Hepatic stellate cell (primary cell): Measurements from ENCODE around the gene RTEL1.
"Not testable (repeated sequence)": the region's sequence is repeated elsewhere in the genome, so short reads cannot be mapped to it uniquely, and the experiment has no call there.

ENCODE experiments used
- DNase-seq: peaks from one replicate; pipeline ENCODE4 v3.0.0; 2011; ENCODE audit warnings: low spot score

The RTEL1 gene

GRCh38 chr20:63671695-63672094 lies 13.6 kb downstream of the RTEL1 start:
- DNase-seq: not testable (repeated sequence)

DNA sequence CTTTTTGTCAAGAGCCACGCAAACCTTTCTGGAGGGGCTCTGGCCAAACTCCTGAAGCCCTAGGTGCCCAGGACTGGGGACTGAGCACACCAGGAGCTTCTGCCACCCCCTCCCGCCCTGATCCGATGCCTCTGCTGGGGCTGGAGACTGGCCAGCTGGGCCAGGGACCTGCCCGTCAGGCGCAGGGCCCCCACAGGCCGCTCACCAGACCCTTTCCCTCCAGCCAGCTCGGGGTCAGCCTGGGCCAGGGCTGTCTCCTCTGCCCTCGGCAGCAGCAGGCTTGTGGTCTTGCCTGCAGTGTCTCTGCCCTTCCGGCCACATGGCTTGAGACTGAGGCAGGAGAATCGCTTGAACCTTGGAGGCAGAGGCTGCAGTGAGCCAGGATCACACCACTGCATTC lies 14.6 kb downstream of the RTEL1 start:
- no peak for DNase-seq

DNA sequence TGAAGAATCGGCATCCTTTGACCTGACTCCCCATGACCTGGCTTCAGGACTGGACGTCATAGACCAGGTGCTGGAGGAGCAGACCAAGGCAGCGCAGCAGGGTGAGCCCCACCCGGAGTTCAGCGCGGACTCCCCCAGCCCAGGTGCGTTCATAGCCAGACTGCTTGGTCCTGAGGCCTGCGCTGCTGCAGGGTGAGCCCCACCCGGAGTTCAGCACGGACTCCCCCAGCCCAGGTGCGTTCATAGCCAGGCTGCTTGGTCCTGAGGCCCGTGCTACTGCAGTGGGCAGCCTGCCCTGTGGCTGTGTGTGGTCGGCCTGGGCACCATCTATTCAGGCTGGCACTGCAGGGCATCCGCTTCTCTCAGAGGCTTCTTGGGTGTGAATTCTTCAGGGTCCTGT lies 15.8 kb downstream of the RTEL1 start:
- DNase-seq: no peak

GRCh38 chr20:63675681-63676368 lies 17.7 kb downstream of the RTEL1 start:
- no peak for DNase-seq

GRCh38 chr20:63678071-63678470 lies 20.0 kb downstream of the RTEL1 start:
- no peak for DNase-seq

GRCh38 chr20:63678667-63679465 lies 20.8 kb downstream of the RTEL1 start:
- DNase-seq: no peak

DNA sequence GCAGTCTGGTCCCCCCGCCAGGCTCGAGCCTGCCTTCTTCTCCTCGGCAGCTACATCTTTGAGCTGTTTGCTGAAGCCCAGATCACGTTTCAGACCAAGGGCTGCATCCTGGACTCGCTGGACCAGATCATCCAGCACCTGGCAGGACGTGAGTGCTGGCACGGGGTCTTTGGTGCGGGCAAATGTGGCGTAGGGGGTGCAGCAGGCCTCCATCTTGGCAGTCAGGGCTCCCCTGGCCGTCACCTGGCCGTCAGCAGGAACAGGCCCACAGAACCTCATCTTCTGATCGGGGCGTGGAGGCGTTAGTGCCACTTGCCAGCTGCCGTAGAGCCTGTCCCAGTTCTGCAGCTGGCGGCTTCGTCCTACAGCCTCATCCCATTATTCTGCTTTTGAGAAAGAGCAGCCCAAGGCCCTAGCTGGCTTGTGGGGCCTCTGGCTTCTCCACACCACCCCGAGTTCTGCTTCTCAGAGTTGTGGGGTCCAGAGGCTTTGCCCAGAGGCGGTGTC lies 21.7 kb downstream of the RTEL1 start:
- no peak for DNase-seq

- DNase-seq: no peak
Measured at GRCh38 chr20:63680427-63680826, 22.3 kb downstream of the RTEL1 start.

- DNase-seq: no peak
Measured at GRCh38 chr20:63680857-63681608, 22.9 kb downstream of the RTEL1 start.

- DNase-seq: no peak
Measured at GRCh38 chr20:63681609-63682142, 23.6 kb downstream of the RTEL1 start.

DNA sequence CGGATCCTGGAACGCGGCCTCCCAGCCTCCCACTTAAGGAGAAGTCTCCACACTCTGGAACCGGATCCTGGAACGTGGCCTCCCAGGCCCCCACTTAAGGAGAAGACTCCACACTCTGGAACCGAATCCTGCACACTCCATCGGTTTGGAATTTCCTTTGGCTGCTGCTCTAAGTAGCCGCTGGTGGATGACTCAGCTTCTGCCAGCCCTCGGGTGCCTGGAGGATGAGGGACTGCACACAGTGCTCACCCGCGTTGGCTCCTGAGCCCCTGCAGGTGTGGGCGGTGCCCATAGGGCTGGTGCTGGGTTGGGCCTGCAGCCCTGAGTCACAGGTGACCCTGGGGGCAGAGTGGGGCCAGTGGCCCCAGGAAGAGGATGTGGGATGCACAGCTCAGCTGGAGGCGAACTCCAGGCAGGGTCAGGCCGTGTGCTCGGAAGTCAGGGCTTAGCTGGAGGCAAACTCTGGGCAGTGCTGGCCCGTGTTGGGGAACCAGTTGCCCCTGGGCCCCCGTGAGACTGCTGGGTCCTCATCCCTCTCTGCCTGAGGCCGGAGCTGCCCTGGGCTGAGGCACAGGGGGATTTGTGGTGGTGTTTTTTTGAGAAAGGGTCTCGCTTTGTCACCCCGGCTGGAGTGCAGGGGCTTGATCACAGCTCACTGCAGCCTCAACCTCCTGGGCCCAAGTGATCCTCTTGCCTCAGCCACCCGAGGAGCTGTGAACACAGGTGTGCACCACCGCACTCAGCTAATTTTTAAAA lies 24.4 kb downstream of the RTEL1 start:
- peak; percentile 95 for DNase-seq

GRCh38 chr20:63685269-63686026 lies 27.3 kb downstream of the RTEL1 start:
- DNase-seq: no peak

GRCh38 chr20:63686094-63686491 lies 28.0 kb downstream of the RTEL1 start:
- DNase-seq: no peak

GRCh38 chr20:63686492-63687321 lies 28.6 kb downstream of the RTEL1 start:
- peak; percentile 96 for DNase-seq

GRCh38 chr20:63687419-63688178 lies 29.5 kb downstream of the RTEL1 start:
- DNase-seq: no peak

DNA sequence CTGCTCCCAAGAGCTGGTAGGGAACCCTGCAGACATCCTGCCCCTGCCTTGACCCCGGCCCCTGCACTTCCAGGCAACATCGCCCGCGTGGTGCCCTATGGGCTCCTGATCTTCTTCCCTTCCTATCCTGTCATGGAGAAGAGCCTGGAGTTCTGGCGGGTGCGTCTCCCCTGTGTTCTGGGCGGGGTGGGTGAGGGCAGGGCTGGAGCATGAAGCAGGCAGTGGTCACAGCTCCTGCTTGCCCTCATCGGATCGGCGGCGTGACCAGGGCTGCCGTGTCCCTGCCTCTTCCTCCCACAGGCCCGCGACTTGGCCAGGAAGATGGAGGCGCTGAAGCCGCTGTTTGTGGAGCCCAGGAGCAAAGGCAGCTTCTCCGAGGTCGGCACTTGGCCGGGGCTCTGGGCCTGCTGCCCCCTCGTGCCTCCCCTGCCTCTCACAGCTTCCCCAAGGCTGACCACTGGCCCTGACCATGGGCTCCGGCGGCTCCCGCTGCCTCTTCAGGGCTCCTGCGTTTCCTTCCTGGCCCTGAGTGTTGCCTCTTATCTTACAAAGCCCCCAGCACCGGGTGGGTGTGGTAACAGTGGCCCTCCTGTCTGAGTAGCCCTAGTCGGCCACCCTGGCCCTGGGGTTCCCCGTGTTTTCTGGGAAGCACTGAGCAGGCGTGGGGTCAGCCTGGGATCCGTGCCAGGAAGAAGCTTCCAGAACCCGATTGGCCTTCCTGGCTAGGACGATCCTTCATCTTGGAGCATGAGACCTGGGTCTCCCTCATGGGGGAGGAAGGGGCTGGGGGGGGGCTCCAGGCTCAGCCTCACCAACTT lies 30.3 kb downstream of the RTEL1 start:
- no peak for DNase-seq

DNA sequence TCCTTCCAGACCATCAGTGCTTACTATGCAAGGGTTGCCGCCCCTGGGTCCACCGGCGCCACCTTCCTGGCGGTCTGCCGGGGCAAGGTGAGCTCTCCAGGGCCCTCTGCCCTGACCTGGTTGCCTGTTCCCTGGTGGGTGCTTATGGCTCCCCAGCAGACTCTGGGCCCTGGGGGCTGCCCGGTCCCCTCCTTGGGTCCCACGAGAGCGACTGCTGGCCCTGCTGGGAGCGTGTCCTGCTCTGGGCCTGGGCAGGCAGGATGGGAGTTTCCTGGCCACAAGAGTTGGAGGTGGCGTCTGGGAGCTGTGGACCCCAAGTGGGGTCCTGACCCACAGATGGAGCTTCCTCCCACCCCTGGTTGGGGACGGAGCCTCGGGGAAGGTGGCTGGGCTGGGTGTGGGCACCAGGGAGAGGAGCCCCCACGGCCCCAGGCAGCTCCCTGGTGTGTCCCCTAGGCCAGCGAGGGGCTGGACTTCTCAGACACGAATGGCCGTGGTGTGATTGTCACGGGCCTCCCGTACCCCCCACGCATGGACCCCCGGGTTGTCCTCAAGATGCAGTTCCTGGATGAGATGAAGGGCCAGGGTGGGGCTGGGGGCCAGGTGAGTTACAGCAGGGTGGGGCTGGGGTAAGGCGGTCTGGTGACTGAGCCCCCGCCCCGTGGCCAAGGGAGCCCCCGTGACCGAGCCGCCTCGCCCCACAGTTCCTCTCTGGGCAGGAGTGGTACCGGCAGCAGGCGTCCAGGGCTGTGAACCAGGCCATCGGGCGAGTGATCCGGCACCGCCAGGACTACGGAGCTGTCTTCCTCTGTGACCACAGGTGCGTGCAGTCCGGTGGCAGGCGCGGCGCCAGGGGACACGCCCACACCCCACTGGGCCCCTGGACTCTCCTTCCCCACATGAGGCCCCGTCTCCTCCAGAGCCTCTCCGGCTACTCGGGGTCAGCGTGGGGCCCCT lies 31.2 kb downstream of the RTEL1 start:
- no peak for DNase-seq
